ENCODE measurements around the gene ITGB1BP1. TPM values are rescaled to one million over a fixed set of nuclear protein-coding genes. Genes with fewer than 3 reads are reported as not detected.

Gene ITGB1BP1
- total RNA-seq, 1 donor from 2014 or later: 41.8 TPM

- Mint-ChIP-seq H3K4me3 (ENCODE audit: low read depth) (no peak overlapping the region), H3K9me3 (ENCODE audit: low read depth) (no peaks in the 10 kb centered on the region), H3K27ac (no peak overlapping the region), H3K4me1 (ENCODE audit: low read depth) (peaks cover 14% of the 10 kb centered on the region), H3K36me3 (ENCODE audit: insufficient read depth) (peaks cover 10% of the 10 kb centered on the region), H3K27me3 (no peaks in the 10 kb centered on the region)
- no peak for DNase-seq (ENCODE audit: low spot score, unreplicated experiment)
- TF ChIP-seq CTCF (IDR thresholded peaks at IDR 0.05; ENCODE audit: unreplicated experiment): no peak
Measured at GRCh38 chr2:9405636-9406035, 17.7 kb downstream of the ITGB1BP1 start.

GRCh38 chr2:9404451-9404850, 18.9 kb downstream of the ITGB1BP1 start:
- no peaks in the 10 kb centered on the region for H3K9me3 Mint-ChIP-seq (ENCODE audit: low read depth)
- no peak for DNase-seq (ENCODE audit: low spot score, unreplicated experiment)
- peaks cover 12% of the 10 kb centered on the region for H3K36me3 Mint-ChIP-seq (ENCODE audit: insufficient read depth)
- H3K4me3 Mint-ChIP-seq (ENCODE audit: low read depth): no peak overlapping the region
- no peak for TF ChIP-seq CTCF (IDR thresholded peaks at IDR 0.05; ENCODE audit: unreplicated experiment)
- no peaks in the 10 kb centered on the region for H3K27me3 Mint-ChIP-seq
- H3K27ac Mint-ChIP-seq: no peak overlapping the region
- H3K4me1 Mint-ChIP-seq (ENCODE audit: low read depth): peaks cover 17% of the 10 kb centered on the region

- Mint-ChIP-seq H3K27ac (no peak overlapping the region), H3K36me3 (ENCODE audit: insufficient read depth) (peaks cover 12% of the 10 kb centered on the region), H3K4me3 (ENCODE audit: low read depth) (no peak overlapping the region), H3K27me3 (no peaks in the 10 kb centered on the region), H3K4me1 (ENCODE audit: low read depth) (peaks cover 17% of the 10 kb centered on the region), H3K9me3 (ENCODE audit: low read depth) (no peaks in the 10 kb centered on the region)
- no peak for DNase-seq (ENCODE audit: low spot score, unreplicated experiment)
- TF ChIP-seq CTCF (IDR thresholded peaks at IDR 0.05; ENCODE audit: unreplicated experiment): no peak
Measured at GRCh38 chr2:9403924-9404323, 19.4 kb downstream of the ITGB1BP1 start.

GRCh38 chr2:9401646-9402371, 21.5 kb downstream of the ITGB1BP1 start:
- DNase-seq (ENCODE audit: low spot score, unreplicated experiment): no peak
- TF ChIP-seq CTCF (IDR thresholded peaks at IDR 0.05; ENCODE audit: unreplicated experiment): no peak
- H3K36me3 Mint-ChIP-seq (ENCODE audit: insufficient read depth): peaks cover 16% of the 10 kb centered on the region
- H3K4me1 Mint-ChIP-seq (ENCODE audit: low read depth): peaks cover 6% of the 10 kb centered on the region
- H3K9me3 Mint-ChIP-seq (ENCODE audit: low read depth): no peaks in the 10 kb centered on the region
- H3K4me3 Mint-ChIP-seq (ENCODE audit: low read depth): no peak overlapping the region
- H3K27ac Mint-ChIP-seq: no peak overlapping the region
- no peaks in the 10 kb centered on the region for H3K27me3 Mint-ChIP-seq

GRCh38 chr2:9401059-9401547, 22.2 kb downstream of the ITGB1BP1 start:
- Mint-ChIP-seq H3K9me3 (ENCODE audit: low read depth) (no peaks in the 10 kb centered on the region), H3K4me1 (ENCODE audit: low read depth) (peaks cover 4% of the 10 kb centered on the region), H3K4me3 (ENCODE audit: low read depth) (no peak overlapping the region), H3K27me3 (no peaks in the 10 kb centered on the region), H3K27ac (peak overlapping the region; percentile 89), H3K36me3 (ENCODE audit: insufficient read depth) (peaks cover 15% of the 10 kb centered on the region)
- no peak for DNase-seq (ENCODE audit: low spot score, unreplicated experiment)
- TF ChIP-seq CTCF (IDR thresholded peaks at IDR 0.05; ENCODE audit: unreplicated experiment): no peak

All from progenitor cell of endocrine pancreas (in vitro differentiated cells).